ENCODE results near the gene CCNE1. TPM values are rescaled to one million over a fixed set of nuclear protein-coding genes. Genes with fewer than 3 reads are reported as not detected.

The CCNE1 gene
- total RNA-seq, 1 experiment from 2014 or later = 36.0 TPM

DNA sequence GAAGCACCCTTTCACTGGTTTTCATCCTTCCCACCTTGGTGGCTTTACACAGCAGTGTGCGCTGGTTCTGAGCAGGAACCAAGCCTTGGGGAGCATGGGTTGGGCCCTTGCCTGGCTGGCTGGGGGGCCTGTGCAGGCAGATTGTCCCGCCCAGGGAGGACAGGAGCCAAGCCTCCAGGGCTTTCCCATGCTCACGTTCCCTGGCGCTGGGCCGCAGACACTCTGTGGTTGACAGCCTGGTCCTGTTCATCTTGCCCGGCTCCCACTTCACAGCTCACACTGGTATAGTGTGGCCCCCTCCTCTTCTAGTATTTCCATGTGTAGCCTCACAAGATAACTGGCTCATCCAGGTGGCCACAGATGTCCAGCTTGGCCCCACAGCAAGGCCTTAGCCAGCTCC, 4.6 kb upstream of the CCNE1 start:
- no peaks in the 10 kb centered on the region for H3K9me3 Mint-ChIP-seq
- no peak for DNase-seq (ENCODE audit: low spot score)
- POLR2A ChIA-PET = no interaction called here

More for the DNA sequence above, 4.6 kb upstream of the CCNE1 start:
- CTCF ChIA-PET = no interaction called here
- Mint-ChIP-seq H3K4me3 (no peak overlapping the region), H3K27me3 (ENCODE audit: low read depth) (peaks cover 2% of the 10 kb centered on the region; the same call in 1 of the 2 replicates), H3K27ac (no peak overlapping the region), H3K4me1 (peaks cover 14% of the 10 kb centered on the region), H3K36me3 (no peaks in the 10 kb centered on the region)
- no peak for ATAC-seq
- TF ChIP-seq FOXK1 (CRISPR knock-in tag; IDR thresholded peaks at IDR 0.05) = no peak
- TF ChIP-seq, protein P1, sequence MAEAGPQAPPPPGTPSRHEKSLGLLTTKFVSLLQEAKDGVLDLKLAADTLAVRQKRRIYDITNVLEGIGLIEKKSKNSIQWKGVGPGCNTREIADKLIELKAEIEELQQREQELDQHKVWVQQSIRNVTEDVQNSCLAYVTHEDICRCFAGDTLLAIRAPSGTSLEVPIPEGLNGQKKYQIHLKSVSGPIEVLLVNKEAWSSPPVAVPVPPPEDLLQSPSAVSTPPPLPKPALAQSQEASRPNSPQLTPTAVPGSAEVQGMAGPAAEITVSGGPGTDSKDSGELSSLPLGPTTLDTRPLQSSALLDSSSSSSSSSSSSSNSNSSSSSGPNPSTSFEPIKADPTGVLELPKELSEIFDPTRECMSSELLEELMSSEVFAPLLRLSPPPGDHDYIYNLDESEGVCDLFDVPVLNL (CRISPR knock-in tag; IDR thresholded peaks at IDR 0.05; ENCODE audit: borderline replicate concordance, low read depth) = no peak
- no peak for TF ChIP-seq ATF1 (CRISPR knock-in tag; IDR thresholded peaks at IDR 0.05)
- TF ChIP-seq EMX1 (CRISPR knock-in tag; IDR thresholded peaks at IDR 0.05) = no peak
- TF ChIP-seq GABPB1 (CRISPR knock-in tag; IDR thresholded peaks at IDR 0.05) = no peak
- TF ChIP-seq, protein P2, sequence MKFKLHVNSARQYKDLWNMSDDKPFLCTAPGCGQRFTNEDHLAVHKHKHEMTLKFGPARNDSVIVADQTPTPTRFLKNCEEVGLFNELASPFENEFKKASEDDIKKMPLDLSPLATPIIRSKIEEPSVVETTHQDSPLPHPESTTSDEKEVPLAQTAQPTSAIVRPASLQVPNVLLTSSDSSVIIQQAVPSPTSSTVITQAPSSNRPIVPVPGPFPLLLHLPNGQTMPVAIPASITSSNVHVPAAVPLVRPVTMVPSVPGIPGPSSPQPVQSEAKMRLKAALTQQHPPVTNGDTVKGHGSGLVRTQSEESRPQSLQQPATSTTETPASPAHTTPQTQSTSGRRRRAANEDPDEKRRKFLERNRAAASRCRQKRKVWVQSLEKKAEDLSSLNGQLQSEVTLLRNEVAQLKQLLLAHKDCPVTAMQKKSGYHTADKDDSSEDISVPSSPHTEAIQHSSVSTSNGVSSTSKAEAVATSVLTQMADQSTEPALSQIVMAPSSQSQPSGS (CRISPR knock-in tag; IDR thresholded peaks at IDR 0.05; ENCODE audit: borderline replicate concordance, low read depth) = no peak
- TF ChIP-seq, protein P3, sequence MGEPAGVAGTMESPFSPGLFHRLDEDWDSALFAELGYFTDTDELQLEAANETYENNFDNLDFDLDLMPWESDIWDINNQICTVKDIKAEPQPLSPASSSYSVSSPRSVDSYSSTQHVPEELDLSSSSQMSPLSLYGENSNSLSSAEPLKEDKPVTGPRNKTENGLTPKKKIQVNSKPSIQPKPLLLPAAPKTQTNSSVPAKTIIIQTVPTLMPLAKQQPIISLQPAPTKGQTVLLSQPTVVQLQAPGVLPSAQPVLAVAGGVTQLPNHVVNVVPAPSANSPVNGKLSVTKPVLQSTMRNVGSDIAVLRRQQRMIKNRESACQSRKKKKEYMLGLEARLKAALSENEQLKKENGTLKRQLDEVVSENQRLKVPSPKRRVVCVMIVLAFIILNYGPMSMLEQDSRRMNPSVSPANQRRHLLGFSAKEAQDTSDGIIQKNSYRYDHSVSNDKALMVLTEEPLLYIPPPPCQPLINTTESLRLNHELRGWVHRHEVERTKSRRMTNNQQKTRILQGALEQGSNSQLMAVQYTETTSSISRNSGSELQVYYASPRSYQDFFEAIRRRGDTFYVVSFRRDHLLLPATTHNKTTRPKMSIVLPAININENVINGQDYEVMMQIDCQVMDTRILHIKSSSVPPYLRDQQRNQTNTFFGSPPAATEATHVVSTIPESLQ (CRISPR knock-in tag; IDR thresholded peaks at IDR 0.05) = no peak
- TF ChIP-seq, protein P4, sequence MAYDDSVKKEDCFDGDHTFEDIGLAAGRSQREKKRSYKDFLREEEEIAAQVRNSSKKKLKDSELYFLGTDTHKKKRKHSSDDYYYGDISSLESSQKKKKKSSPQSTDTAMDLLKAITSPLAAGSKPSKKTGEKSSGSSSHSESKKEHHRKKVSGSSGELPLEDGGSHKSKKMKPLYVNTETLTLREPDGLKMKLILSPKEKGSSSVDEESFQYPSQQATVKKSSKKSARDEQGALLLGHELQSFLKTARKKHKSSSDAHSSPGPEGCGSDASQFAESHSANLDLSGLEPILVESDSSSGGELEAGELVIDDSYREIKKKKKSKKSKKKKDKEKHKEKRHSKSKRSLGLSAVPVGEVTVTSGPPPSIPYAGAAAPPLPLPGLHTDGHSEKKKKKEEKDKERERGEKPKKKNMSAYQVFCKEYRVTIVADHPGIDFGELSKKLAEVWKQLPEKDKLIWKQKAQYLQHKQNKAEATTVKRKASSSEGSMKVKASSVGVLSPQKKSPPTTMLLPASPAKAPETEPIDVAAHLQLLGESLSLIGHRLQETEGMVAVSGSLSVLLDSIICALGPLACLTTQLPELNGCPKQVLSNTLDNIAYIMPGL (CRISPR knock-in tag; IDR thresholded peaks at IDR 0.05) = no peak
- TF ChIP-seq JUN (CRISPR knock-in tag; IDR thresholded peaks at IDR 0.05) = no peak
- TF ChIP-seq ZNF121 (CRISPR knock-in tag; IDR thresholded peaks at IDR 0.05) = no peak
- no peak for TF ChIP-seq ZNF263 (CRISPR knock-in tag; IDR thresholded peaks at IDR 0.05; ENCODE audit: low read depth)
- TF ChIP-seq, protein P5, sequence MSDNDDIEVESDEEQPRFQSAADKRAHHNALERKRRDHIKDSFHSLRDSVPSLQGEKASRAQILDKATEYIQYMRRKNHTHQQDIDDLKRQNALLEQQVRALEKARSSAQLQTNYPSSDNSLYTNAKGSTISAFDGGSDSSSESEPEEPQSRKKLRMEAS (CRISPR knock-in tag; IDR thresholded peaks at IDR 0.05) = no peak
- no peak for TF ChIP-seq SP1 (CRISPR knock-in tag; conservative IDR thresholded peaks at IDR 0.05)
- TF ChIP-seq, protein P6, sequence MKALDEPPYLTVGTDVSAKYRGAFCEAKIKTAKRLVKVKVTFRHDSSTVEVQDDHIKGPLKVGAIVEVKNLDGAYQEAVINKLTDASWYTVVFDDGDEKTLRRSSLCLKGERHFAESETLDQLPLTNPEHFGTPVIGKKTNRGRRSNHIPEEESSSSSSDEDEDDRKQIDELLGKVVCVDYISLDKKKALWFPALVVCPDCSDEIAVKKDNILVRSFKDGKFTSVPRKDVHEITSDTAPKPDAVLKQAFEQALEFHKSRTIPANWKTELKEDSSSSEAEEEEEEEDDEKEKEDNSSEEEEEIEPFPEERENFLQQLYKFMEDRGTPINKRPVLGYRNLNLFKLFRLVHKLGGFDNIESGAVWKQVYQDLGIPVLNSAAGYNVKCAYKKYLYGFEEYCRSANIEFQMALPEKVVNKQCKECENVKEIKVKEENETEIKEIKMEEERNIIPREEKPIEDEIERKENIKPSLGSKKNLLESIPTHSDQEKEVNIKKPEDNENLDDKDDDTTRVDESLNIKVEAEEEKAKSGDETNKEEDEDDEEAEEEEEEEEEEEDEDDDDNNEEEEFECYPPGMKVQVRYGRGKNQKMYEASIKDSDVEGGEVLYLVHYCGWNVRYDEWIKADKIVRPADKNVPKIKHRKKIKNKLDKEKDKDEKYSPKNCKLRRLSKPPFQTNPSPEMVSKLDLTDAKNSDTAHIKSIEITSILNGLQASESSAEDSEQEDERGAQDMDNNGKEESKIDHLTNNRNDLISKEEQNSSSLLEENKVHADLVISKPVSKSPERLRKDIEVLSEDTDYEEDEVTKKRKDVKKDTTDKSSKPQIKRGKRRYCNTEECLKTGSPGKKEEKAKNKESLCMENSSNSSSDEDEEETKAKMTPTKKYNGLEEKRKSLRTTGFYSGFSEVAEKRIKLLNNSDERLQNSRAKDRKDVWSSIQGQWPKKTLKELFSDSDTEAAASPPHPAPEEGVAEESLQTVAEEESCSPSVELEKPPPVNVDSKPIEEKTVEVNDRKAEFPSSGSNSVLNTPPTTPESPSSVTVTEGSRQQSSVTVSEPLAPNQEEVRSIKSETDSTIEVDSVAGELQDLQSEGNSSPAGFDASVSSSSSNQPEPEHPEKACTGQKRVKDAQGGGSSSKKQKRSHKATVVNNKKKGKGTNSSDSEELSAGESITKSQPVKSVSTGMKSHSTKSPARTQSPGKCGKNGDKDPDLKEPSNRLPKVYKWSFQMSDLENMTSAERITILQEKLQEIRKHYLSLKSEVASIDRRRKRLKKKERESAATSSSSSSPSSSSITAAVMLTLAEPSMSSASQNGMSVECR (CRISPR knock-in tag; IDR thresholded peaks at IDR 0.05; ENCODE audit: borderline replicate concordance) = no peak
- no peak for TF ChIP-seq TCF7 (CRISPR knock-in tag; IDR thresholded peaks at IDR 0.05; ENCODE audit: low read depth)
- TF ChIP-seq, protein P7, sequence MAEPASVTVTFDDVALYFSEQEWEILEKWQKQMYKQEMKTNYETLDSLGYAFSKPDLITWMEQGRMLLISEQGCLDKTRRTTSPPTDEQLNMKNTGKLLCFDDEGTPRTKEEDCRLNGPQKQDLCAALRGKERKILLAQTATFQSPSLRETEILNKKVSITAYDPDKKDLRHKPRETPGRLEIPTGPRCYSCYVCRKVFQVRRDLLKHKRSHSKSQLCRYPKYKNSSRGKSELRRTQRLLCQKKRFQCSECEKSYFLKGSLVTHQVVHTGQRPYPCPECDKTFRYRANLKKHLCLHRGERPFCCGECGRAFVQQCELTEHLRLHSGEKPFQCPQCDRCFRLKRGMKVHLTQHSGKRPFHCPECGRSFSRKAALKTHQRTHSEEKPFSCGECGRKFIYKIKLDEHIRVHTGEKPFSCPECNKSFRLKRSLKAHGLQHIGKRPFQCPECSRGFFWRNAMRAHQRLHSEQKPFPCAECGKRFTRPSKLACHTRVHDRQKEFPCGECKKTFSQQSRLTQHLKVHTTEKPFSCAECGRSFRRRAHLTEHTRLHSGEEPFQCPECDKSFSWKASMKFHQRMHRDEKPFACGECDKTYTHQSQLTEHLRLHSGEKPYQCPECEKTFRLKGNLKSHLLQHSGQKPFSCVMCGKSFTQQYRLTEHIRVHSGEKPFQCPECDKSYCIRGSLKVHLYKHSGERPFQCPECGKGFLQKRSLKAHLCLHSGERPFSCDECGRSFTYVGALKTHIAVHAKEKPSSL (CRISPR knock-in tag; conservative IDR thresholded peaks at IDR 0.05) = no peak
- TF ChIP-seq ZNF396 (CRISPR knock-in tag; IDR thresholded peaks at IDR 0.05; ENCODE audit: borderline replicate concordance) = no peak
